Measurements from ENCODE around the gene GNA14. TPM values are rescaled to one million over a fixed set of nuclear protein-coding genes. Genes with fewer than 3 reads are reported as not detected.
A peak's percentile ranks its signal among the peaks of the same experiment; 100 is the strongest.

The GNA14 gene
- total and polyA plus RNA-seq, 7 donors: 5.0 to 29.2 (median 7.8) TPM

- Histone ChIP-seq H3K36me3 (no peaks in the 10 kb centered on the region), H3K27me3 (no peaks in the 10 kb centered on the region), H3K9me3 (no peaks in the 10 kb centered on the region), H3K4me1 (no peaks in the 10 kb centered on the region), H3K4me3 (no peak overlapping the region), H3K27ac (peak overlapping the region in 1 of 4 donors; percentile 3)
- TF ChIP-seq POLR2AphosphoS5 (IDR thresholded peaks at IDR 0.05) (no peak), CTCF (IDR thresholded peaks at IDR 0.05) (no peak), POLR2A (IDR thresholded peaks at IDR 0.05) (no peak), EP300 (IDR thresholded peaks at IDR 0.05) (no peak)
- no peak for DNase-seq
- 78 to 87% methylated on average over 3 of the region's 3 CpGs for WGBS, 2 donors
- intact Hi-C loops (cut with DNase I): no loop called here
Measured at GRCh38 chr9:77614645-77615044, 33.5 kb downstream of the GNA14 start.

DNA sequence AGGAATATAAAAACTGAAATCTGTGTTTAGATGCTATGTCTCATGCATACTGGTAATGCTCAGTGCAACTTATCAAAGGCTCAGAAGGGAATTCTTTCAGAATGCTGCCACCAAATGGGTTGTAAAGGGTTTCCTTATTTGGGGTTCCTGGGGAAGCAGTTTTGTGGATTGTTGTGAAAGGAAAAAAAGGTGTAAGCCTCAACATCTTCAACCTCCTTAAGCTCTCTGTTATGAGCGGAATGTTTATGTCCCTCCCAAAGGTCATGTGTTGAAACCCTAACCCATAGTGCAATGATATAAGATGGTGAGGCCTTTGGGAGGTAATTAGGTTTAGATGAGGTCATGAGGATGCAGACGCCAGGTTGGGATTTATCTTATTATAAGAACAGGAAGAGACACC is 41.6 kb downstream of the GNA14 start:
- H3K36me3 ChIP-seq: no peaks in the 10 kb centered on the region
- intact Hi-C loops (cut with DNase I): no loop called here
- WGBS, 2 donors: 49 to 77% methylated on average over 2 of the region's 2 CpGs

DNA sequence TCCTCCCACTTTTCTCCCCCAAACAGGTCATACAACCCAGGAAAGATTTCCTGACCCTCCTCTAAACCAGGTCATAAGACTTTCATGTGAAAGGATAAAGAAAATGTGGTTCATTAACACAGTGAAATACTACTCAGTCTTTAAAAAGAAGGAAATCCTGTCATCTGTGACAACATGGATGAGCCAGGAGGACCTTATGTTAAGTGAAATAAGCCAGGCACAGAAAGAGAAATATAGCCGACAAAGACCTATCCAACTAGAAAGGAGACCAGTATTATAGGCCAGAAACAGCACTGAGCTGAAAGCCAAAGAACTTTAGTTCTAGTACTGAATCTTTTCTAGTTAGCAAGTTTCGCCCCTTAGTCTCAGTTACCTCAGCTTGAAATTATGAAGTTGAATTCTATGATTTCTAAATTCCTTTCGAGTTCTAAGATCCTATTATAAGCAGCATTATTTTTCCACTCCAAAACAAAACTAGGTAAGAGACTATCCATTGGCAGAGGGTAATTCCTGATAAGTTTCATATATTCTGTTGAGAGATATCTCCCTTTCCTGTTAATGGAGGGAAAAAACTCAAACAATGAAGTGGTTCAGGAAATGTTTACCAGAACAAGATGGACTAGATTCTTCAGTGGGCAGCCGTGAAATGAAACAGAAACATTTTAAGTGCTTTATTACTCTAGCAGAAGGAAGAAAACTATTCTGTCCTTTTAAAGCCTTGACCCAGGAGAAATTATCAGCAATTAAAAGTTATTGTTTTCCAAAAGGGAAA is 42.5 kb downstream of the GNA14 start:
- H3K9me3 ChIP-seq: no peaks in the 10 kb centered on the region
- H3K36me3 ChIP-seq: no peaks in the 10 kb centered on the region
- no peaks in the 10 kb centered on the region for H3K27me3 ChIP-seq
- whole genome bisulfite sequencing, 2 donors: 64 to 69% methylated on average over 4 of the region's 4 CpGs
- H3K4me3 ChIP-seq: no peak overlapping the region
- TF ChIP-seq CTCF (IDR thresholded peaks at IDR 0.05) (no peak), POLR2A (IDR thresholded peaks at IDR 0.05) (no peak), POLR2AphosphoS5 (IDR thresholded peaks at IDR 0.05) (peak in 3 of 4 donors; percentile 31 to 64 (median 59)), EP300 (IDR thresholded peaks at IDR 0.05) (peak in 1 of 4 donors; percentile 5)
- H3K4me1 ChIP-seq: peaks cover 0 to 53% (median 42%) of the 10 kb centered on the region in 4 donors
- intact Hi-C loops (cut with DNase I): no loop called here
- no peak for DNase-seq
- peak overlapping the region; percentile 17 to 77 (median 70) for H3K27ac ChIP-seq

More for the DNA sequence above, 41.6 kb downstream of the GNA14 start:
- H3K4me1 ChIP-seq: peaks cover 0 to 53% (median 42%) of the 10 kb centered on the region in 4 donors
- DNase-seq: no peak
- no peak overlapping the region for H3K4me3 ChIP-seq
- no peaks in the 10 kb centered on the region for H3K9me3 ChIP-seq
- TF ChIP-seq CTCF (IDR thresholded peaks at IDR 0.05) (no peak), POLR2A (IDR thresholded peaks at IDR 0.05) (no peak), EP300 (IDR thresholded peaks at IDR 0.05) (no peak), POLR2AphosphoS5 (IDR thresholded peaks at IDR 0.05) (no peak)
- H3K27ac ChIP-seq: peak overlapping the region; percentile 17 to 77 (median 70)
- H3K27me3 ChIP-seq: no peaks in the 10 kb centered on the region

- H3K4me1 ChIP-seq: peaks cover 0 to 57% (median 45%) of the 10 kb centered on the region in 4 donors
- 82 to 91% methylated on average over 1 of the region's 1 CpG for WGBS, 2 donors
- no peak overlapping the region for H3K4me3 ChIP-seq
- peak overlapping the region in 3 of 4 donors; percentile 67 to 77 (median 74) for H3K27ac ChIP-seq
- DNase-seq: no peak
- H3K36me3 ChIP-seq: no peaks in the 10 kb centered on the region
- no peaks in the 10 kb centered on the region for H3K27me3 ChIP-seq
- no peak for TF ChIP-seq EP300 (IDR thresholded peaks at IDR 0.05)
- TF ChIP-seq CTCF (IDR thresholded peaks at IDR 0.05): no peak
- no peak for TF ChIP-seq POLR2A (IDR thresholded peaks at IDR 0.05)
- no peak for TF ChIP-seq POLR2AphosphoS5 (IDR thresholded peaks at IDR 0.05)
- no peaks in the 10 kb centered on the region for H3K9me3 ChIP-seq
- intact Hi-C loops (cut with DNase I): no loop called here
Measured at GRCh38 chr9:77604316-77604715, 43.8 kb downstream of the GNA14 start.
